K562 (cell line): ENCODE measurements around the gene CCL11. TPM values are rescaled to one million over a fixed set of nuclear protein-coding genes. Genes with fewer than 3 reads are reported as not detected.
A peak's percentile ranks its signal among the peaks of the same experiment; 100 is the strongest.

Experiments
- ATF4 ChIP-seq: fragments of 450-650 bp; formaldehyde crosslinking; IDR thresholded peaks from 2 replicates; pipeline ENCODE4 v1.4.0; 2022; ENCODE audit warnings: mild to moderate bottlenecking, moderate library complexity
- FOXK2 ChIP-seq, 2 experiments: fragments of 450-650 bp; IDR thresholded peaks in 1 of 2; conservative IDR thresholded peaks in 1 of 2; 2 replicates each; pipeline ENCODE4 v1.6.1; 2016; ENCODE audit warnings: low read depth in 2 of 2, mild to moderate bottlenecking in 1 of 2
- HBP1 ChIP-seq: fragments of 450-650 bp; formaldehyde crosslinking; IDR thresholded peaks from 2 replicates; pipeline ENCODE4 v1.4.0; 2022; ENCODE audit warnings: missing genetic modification characterization
- HINFP ChIP-seq: fragments of 450-650 bp; conservative IDR thresholded peaks from 2 replicates; pipeline ENCODE4 v1.6.1; 2016; ENCODE audit warnings: missing genetic modification characterization, low read depth, mild to moderate bottlenecking, control low read depth, missing compliant biosample characterization
- IRF2 ChIP-seq: sonication (generic); formaldehyde crosslinking; IDR thresholded peaks from 2 replicates; pipeline ENCODE4 v1.8.1; 2022; ENCODE audit warnings: mild to moderate bottlenecking, missing genetic modification reagents
- KLF16 ChIP-seq: IDR thresholded peaks from 2 replicates; pipeline ENCODE4 v1.6.1; 2016; ENCODE audit warnings: antibody characterized with exemption
- MBD1 ChIP-seq: fragments of 250-450 bp; sonication (Bioruptor Pico); IDR thresholded peaks from 2 replicates; pipeline ENCODE4 v1.8.0; 2022; ENCODE audit warnings: inconsistent platforms
- NR3C1 ChIP-seq: sonication (generic); formaldehyde crosslinking; IDR thresholded peaks from 2 replicates; pipeline ENCODE4 v1.8.1; 2022; ENCODE audit warnings: missing genetic modification reagents
- POLR2AphosphoS2 ChIP-seq: IDR thresholded peaks from 2 replicates; pipeline ENCODE4 v1.6.1; 2012; ENCODE audit warnings: low read length, improper control_type of control experiment
- PTRF ChIP-seq: fragments of 450-650 bp; IDR thresholded peaks from 2 replicates; pipeline ENCODE4 v1.6.1; 2016; ENCODE audit warnings: mild to moderate bottlenecking, missing genetic modification characterization, missing compliant biosample characterization
- RCOR1 ChIP-seq, 2 experiments: IDR thresholded peaks; 2 replicates each; pipeline ENCODE4 v1.6.1; 2012; ENCODE audit warnings: low read depth in 2 of 2, low read length in 2 of 2, borderline replicate concordance in 1 of 2, improper control_type of control experiment in 1 of 2
- SREBF1 ChIP-seq: fragments of 150-350 bp; IDR thresholded peaks from 2 replicates; pipeline ENCODE4 v1.6.1; 2014; ENCODE audit warnings: antibody characterized with exemption, low read depth, low read length, borderline replicate concordance
- STAT5B ChIP-seq: fragments of 250-450 bp; sonication (Bioruptor Pico); IDR thresholded peaks from 2 replicates; pipeline ENCODE4 v1.8.0; 2021; ENCODE audit warnings: mild to moderate bottlenecking, inconsistent platforms
- VEZF1 ChIP-seq: fragments of 200-800 bp; sonication (Bioruptor generic); IDR thresholded peaks from 2 replicates; pipeline ENCODE4 v1.6.1; 2017; ENCODE audit warnings: missing genetic modification characterization, missing compliant biosample characterization
- ZBTB9 ChIP-seq: fragments of 450-650 bp; formaldehyde crosslinking; IDR thresholded peaks from 2 replicates; pipeline ENCODE4 v1.4.0; 2020; ENCODE audit warnings: mild to moderate bottlenecking, moderate library complexity
- ZFPM2 ChIP-seq: fragments of 250-450 bp; sonication (Bioruptor Pico); IDR thresholded peaks from 2 replicates; pipeline ENCODE4 v1.5.1; 2022; ENCODE audit warnings: mild to moderate bottlenecking
- ZNF707 ChIP-seq: fragments of 250-450 bp; sonication (Bioruptor Pico); conservative IDR thresholded peaks from 2 replicates; pipeline ENCODE4 v1.8.0; 2022; ENCODE audit warnings: inconsistent platforms, mild to moderate bottlenecking, moderate library complexity
- polyA plus RNA-seq, 8 experiments: library from polyadenylated mRNA; depleted of rRNA in 4 of 8; stranded (reverse) in 5 of 8; unstranded in 3 of 8; fragments of >200 nt; fragmentation: Nextera tagmentation in 2 of 8; fragmentation: Illumina TruSeq in 1 of 8; extraction: Ambion mirVana in 2 of 8; extraction: Trizol in 1 of 8; gene quantifications; 2 replicates each; pipeline versions ENCODE4 v1.2.1 to v1.2.3, GENCODE V29; 2011 to 2014; ENCODE audit warnings: inconsistent platforms in 1 of 8, missing spikeins in 1 of 8
- total RNA-seq, 7 experiments: library from RNA; depleted of rRNA in 6 of 7; stranded (reverse); fragments of >200 nt in 6 of 7; fragmentation: Illumina TruSeq in 2 of 7; extraction: Trizol in 2 of 7; gene quantifications; 2 replicates each; pipeline versions ENCODE4 v1.2.1 to v1.2.3, GENCODE V29; 2011 to 2021; ENCODE audit warnings: low replicate concordance in 1 of 7

CCL11 gene
- total and polyA plus RNA-seq, 9 of the 15 experiments (the other 6 are each of a cell fraction or from before 2014, with no cell fraction given) = not detected

- TF ChIP-seq MBD1 (CRISPR knock-in tag) = no peak
- no peak for TF ChIP-seq KLF16
- TF ChIP-seq ATF4 (CRISPR knock-in tag) = no peak
- TF ChIP-seq HINFP (tag) = no peak
- TF ChIP-seq NR3C1 (CRISPR knock-in tag) = no peak
- TF ChIP-seq ZNF707 (CRISPR knock-in tag) = no peak
- TF ChIP-seq IRF2 (CRISPR knock-in tag) = no peak
- TF ChIP-seq FOXK2 (conservative IDR thresholded peaks at IDR 0.05 in 1 of 2, IDR thresholded peaks at IDR 0.05 in 1 of 2; ENCODE audit: low read depth in 2 of 2) = no peak
- no peak for TF ChIP-seq POLR2AphosphoS2
- no peak for TF ChIP-seq VEZF1
- TF ChIP-seq STAT5B (CRISPR knock-in tag) = no peak
- TF ChIP-seq SREBF1 = no peak
- TF ChIP-seq HBP1 (CRISPR knock-in tag) = no peak
- TF ChIP-seq ZFPM2 (CRISPR knock-in tag) = no peak
- TF ChIP-seq RCOR1 (IDR thresholded peaks at IDR 0.05; ENCODE audit: borderline replicate concordance in 1 of 2, low read depth in 2 of 2, low read length in 2 of 2) = peak in 1 of 2 experiments; percentile 14; a peak in 1 of 4 replicates
- TF ChIP-seq PTRF = no peak
- no peak for TF ChIP-seq ZBTB9 (CRISPR knock-in tag)
Observed at GRCh38 chr17:34254651-34255380, 30.7 kb upstream of the CCL11 start, which contains the start of gene CCL2 (continued).
